BE2C (cell line): ENCODE data around the gene CENPVL2.
"Not testable (repeated sequence)": the region's sequence is repeated elsewhere in the genome, so short reads cannot be mapped to it uniquely, and the experiment has no call there.

Experiments used
- DNase-seq: peaks from one replicate; pipeline ENCODE4 v3.0.0-alpha.2; 2020
- H3K27me3 ChIP-seq: fragments of 250-450 bp; sonication (Bioruptor Pico); 2 replicates; pipeline ENCODE4 v1.5.1; 2020; ENCODE audit warnings: mild to moderate bottlenecking
- H3K36me3 ChIP-seq: fragments of 250-450 bp; sonication (Bioruptor Pico); 2 replicates; pipeline ENCODE4 v1.5.1; 2020; ENCODE audit warnings: mild to moderate bottlenecking
- H3K4me1 ChIP-seq: fragments of 250-450 bp; sonication (Bioruptor Pico); 2 replicates; pipeline ENCODE4 v1.5.1; 2020
- H3K4me3 ChIP-seq: 2 replicates; pipeline ENCODE4 v1.5.1; 2011; ENCODE audit warnings: low read depth, low read length
- H3K9me3 ChIP-seq: fragments of 250-450 bp; sonication (Bioruptor Pico); 2 replicates; pipeline ENCODE4 v1.5.1; 2020
- CTCF ChIP-seq: IDR thresholded peaks from 2 replicates; pipeline ENCODE4 v1.5.1; 2012; ENCODE audit warnings: mild to moderate bottlenecking, low read depth, low read length

Gene CENPVL2

GRCh38 chrX:51665981-51666380 lies 16.6 kb downstream of the CENPVL2 start:
- DNase-seq, result no peak
- Histone ChIP-seq H3K4me1 (no peaks in the 10 kb centered on the region), H3K9me3 (no peaks in the 10 kb centered on the region), H3K4me3 (no peak overlapping the region), H3K36me3 (no peaks in the 10 kb centered on the region), H3K27me3 (no peaks in the 10 kb centered on the region)
- TF ChIP-seq CTCF, result no peak

- no peak for TF ChIP-seq CTCF
- no peaks in the 10 kb centered on the region for H3K9me3 ChIP-seq
- no peak for DNase-seq
- no peaks in the 10 kb centered on the region for H3K4me1 ChIP-seq
- no peak overlapping the region for H3K4me3 ChIP-seq
- H3K36me3 ChIP-seq, result no peaks in the 10 kb centered on the region
- H3K27me3 ChIP-seq, result no peaks in the 10 kb centered on the region
These were observed 39.3 kb downstream of the CENPVL2 start for GRCh38 chrX:51643377-51643776.

GRCh38 chrX:51641421-51642021 lies 41.1 kb downstream of the CENPVL2 start:
- no peak overlapping the region for H3K4me3 ChIP-seq
- peak; percentile 62 for TF ChIP-seq CTCF
- peak; percentile 28 for DNase-seq
- H3K36me3 ChIP-seq, result no peaks in the 10 kb centered on the region
- H3K4me1 ChIP-seq, result no peaks in the 10 kb centered on the region
- no peaks in the 10 kb centered on the region for H3K27me3 ChIP-seq
- no peaks in the 10 kb centered on the region for H3K9me3 ChIP-seq

GRCh38 chrX:51636511-51636910 lies 46.1 kb downstream of the CENPVL2 start:
- H3K36me3 ChIP-seq, DNase-seq, H3K4me3 ChIP-seq, H3K27me3 ChIP-seq, H3K4me1 ChIP-seq, H3K9me3 ChIP-seq: not testable (repeated sequence)
